Renal cortex interstitium (tissue), 15 donors: ENCODE results near the gene ZNF813. TPM values are rescaled to one million over a fixed set of nuclear protein-coding genes. Genes with fewer than 3 reads are reported as not detected.
"Not testable (repeated sequence)": the region's sequence is repeated elsewhere in the genome, so short reads cannot be mapped to it uniquely, and the experiment has no call there.

ENCODE experiments used
- DNase-seq, 11 donors: peaks; one replicate each; pipeline ENCODE4 v3.0.0-alpha.2; 2013; ENCODE audit warnings: low read depth in 9 of 11, low spot score in 4 of 11; ENCODE audit errors: extremely low read depth in 1 of 11
- long read RNA-seq, 16 experiments: transcript quantifications; one replicate each; lab custom pipeline, GENCODE V29; 2026
- polyA plus RNA-seq, 3 donors: library from polyadenylated mRNA; unstranded; fragments of 120-200 nt; gene quantifications; one replicate each; pipeline ENCODE4 v1.2.1, GENCODE V29; 2013; ENCODE audit not compliant: insufficient read length in 3 of 3

ZNF813 gene
- polyA plus RNA-seq = 1 to 10 TPM; 6.2 to 7.4 (median 6.5) TPM
- long read RNA-seq, donor 1 = 0 reads
- long read RNA-seq, donor 2 = 0 reads
- long read RNA-seq, donor 3, full-length matches to known transcripts = 2 of 2 reads
- long read RNA-seq, donor 3, partial matches to known transcripts = 0 of 2 reads
- long read RNA-seq, donor 3, other reads (novel, unspliced or antisense) = 0 of 2 reads
- long read RNA-seq, donor 4, partial matches to known transcripts = 18 of 18 reads
- long read RNA-seq, donor 4, other reads (novel, unspliced or antisense) = 0 of 18 reads
- long read RNA-seq, donor 5, full-length matches to known transcripts = 3 of 3 reads
- long read RNA-seq, donor 5, partial matches to known transcripts = 0 of 3 reads
- long read RNA-seq, donor 5, other reads (novel, unspliced or antisense) = 0 of 3 reads
- long read RNA-seq, donor 6 = 0 reads
- long read RNA-seq, donor 7, full-length matches to known transcripts = 1 of 1 reads
- long read RNA-seq, donor 7, partial matches to known transcripts = 0 of 1 reads
- long read RNA-seq, donor 7, other reads (novel, unspliced or antisense) = 0 of 1 reads
- long read RNA-seq, donor 8, full-length matches to known transcripts = 2 of 2 reads
- long read RNA-seq, donor 8, partial matches to known transcripts = 0 of 2 reads
- long read RNA-seq, donor 8, other reads (novel, unspliced or antisense) = 0 of 2 reads
- long read RNA-seq, donor 9, full-length matches to known transcripts = 1 of 1 reads
- long read RNA-seq, donor 9, partial matches to known transcripts = 0 of 1 reads
- long read RNA-seq, donor 9, other reads (novel, unspliced or antisense) = 0 of 1 reads
- long read RNA-seq, donor 10, full-length matches to known transcripts = 1 of 1 reads
- long read RNA-seq, donor 10, partial matches to known transcripts = 0 of 1 reads
- long read RNA-seq, donor 10, other reads (novel, unspliced or antisense) = 0 of 1 reads
- long read RNA-seq, donor 11, full-length matches to known transcripts = 1 of 1 reads
- long read RNA-seq, donor 11, partial matches to known transcripts = 0 of 1 reads
- long read RNA-seq, donor 11, other reads (novel, unspliced or antisense) = 0 of 1 reads
- long read RNA-seq, donor 12, full-length matches to known transcripts = 1 of 1 reads
- long read RNA-seq, donor 12, partial matches to known transcripts = 0 of 1 reads
- long read RNA-seq, donor 12, other reads (novel, unspliced or antisense) = 0 of 1 reads
- long read RNA-seq, donor 13, full-length matches to known transcripts = 3 of 3 reads
- long read RNA-seq, donor 13, partial matches to known transcripts = 0 of 3 reads
- long read RNA-seq, donor 13, other reads (novel, unspliced or antisense) = 0 of 3 reads
- long read RNA-seq, donor 14, full-length matches to known transcripts = 2 of 2 reads
- long read RNA-seq, donor 14, partial matches to known transcripts = 0 of 2 reads
- long read RNA-seq, donor 14, other reads (novel, unspliced or antisense) = 0 of 2 reads
- long read RNA-seq, donor 15 = 0 reads
- long read RNA-seq, donor 16, full-length matches to known transcripts = 2 of 2 reads
- long read RNA-seq, donor 16, partial matches to known transcripts = 0 of 2 reads
- long read RNA-seq, donor 16, other reads (novel, unspliced or antisense) = 0 of 2 reads

GRCh38 chr19:53467485-53468262, at the start of gene ZNF813:
TSS of gene ZNF813 (plus strand) at chr19:53467733. CDS start at chr19:53483823, 16,090 bp downstream.
- peak; percentile 70 to 95 (median 85) for DNase-seq

GRCh38 chr19:53420520-53421315, 46.8 kb upstream of the ZNF813 start:
- DNase-seq = peak in 4 of 11 donors; percentile 24 to 38 (median 32)

GRCh38 chr19:53422551-53422950, 45.0 kb upstream of the ZNF813 start:
- no peak for DNase-seq

- DNase-seq = not testable (repeated sequence)
Observed at GRCh38 chr19:53423074-53423473, 44.5 kb upstream of the ZNF813 start.

GRCh38 chr19:53423680-53424079, 43.9 kb upstream of the ZNF813 start:
- peak in 3 of 11 donors; percentile 17 to 23 (median 21) for DNase-seq

- DNase-seq = peak; percentile 39 to 81 (median 72)
Observed at GRCh38 chr19:53424968-53425597, 42.5 kb upstream of the ZNF813 start.

- DNase-seq = peak; percentile 70 to 93 (median 86)
Observed at GRCh38 chr19:53431399-53432087, 36.0 kb upstream of the ZNF813 start, which contains the start of gene ZNF761. TSS of gene ZNF761 (plus strand) at chr19:53431984. CDS start at chr19:53447269, 15,285 bp downstream.

GRCh38 chr19:53432088-53432661, 35.4 kb upstream of the ZNF813 start:
- peak in 2 of 11 donors; percentile 10 to 11 for DNase-seq

- not testable (repeated sequence) for DNase-seq
Observed at GRCh38 chr19:53443809-53444208, 23.7 kb upstream of the ZNF813 start.

- DNase-seq = not testable (repeated sequence)
Observed at GRCh38 chr19:53447196-53447595, 20.3 kb upstream of the ZNF813 start.

GRCh38 chr19:53455828-53456227, 11.7 kb upstream of the ZNF813 start:
- DNase-seq = no peak

- DNase-seq = not testable (repeated sequence)
Observed at GRCh38 chr19:53460131-53460721, 7.3 kb upstream of the ZNF813 start.

- DNase-seq = no peak
Observed at GRCh38 chr19:53461866-53462265, 5.7 kb upstream of the ZNF813 start.

- no peak for DNase-seq
Observed at GRCh38 chr19:53462861-53463260, 4.7 kb upstream of the ZNF813 start.

- peak in 4 of 11 donors; percentile 15 to 50 (median 23) for DNase-seq
Observed at GRCh38 chr19:53463263-53463662, 4.3 kb upstream of the ZNF813 start.
